Measurements from ENCODE around the gene SLC46A1.

SLC46A1 gene

DNA sequence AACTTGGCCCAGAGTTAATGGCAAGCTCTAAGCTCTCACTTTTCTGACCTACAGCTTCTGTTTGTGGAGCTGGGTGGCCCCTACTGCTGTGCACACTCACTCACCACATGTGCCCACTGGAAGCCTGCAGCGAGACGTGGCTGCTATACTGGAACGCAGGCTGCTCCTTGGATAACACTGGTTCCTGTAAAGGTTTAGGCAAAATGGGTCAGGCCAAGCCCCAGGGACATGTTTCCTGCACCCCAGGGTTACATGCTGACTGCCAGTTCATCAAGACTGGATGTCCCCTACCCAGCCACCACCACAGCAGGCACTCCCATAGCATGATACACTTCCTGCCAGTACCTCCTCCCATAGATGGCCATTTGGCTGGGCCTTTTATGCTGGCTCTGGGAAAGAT lies 57.0 kb downstream of the SLC46A1 start:
- no peak for DNase-seq

DNA sequence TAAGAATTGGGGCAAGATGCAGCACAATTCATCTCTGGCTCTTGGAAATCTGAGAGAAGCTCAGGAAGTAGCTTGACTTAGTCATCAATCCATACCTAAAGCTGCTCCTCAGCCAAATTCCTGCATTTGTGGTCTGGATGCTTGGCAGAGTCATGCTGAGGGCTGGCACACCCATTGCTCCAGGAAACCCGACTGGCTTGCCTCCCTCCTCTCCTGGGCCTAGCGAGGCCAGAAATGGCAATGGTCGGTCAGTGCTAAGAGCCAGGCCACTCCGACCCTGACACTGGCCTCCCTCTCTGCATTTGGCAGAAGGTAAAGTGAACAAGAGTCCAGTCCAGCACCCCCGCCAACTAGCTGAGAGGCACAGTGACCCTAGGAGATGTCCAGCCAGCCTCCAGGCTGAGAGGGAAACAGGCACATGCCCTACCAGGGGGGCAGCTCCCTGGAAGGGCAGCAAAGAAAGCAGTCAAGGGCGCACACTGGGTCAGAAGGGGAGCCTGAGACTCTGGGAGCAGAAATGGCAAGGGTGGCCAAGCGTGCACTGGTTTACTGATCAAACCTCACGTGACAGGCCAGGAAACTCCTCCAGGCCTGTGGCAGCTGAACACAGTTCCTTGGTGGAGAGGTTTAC lies 58.6 kb downstream of the SLC46A1 start:
- DNase-seq = no peak

DNA sequence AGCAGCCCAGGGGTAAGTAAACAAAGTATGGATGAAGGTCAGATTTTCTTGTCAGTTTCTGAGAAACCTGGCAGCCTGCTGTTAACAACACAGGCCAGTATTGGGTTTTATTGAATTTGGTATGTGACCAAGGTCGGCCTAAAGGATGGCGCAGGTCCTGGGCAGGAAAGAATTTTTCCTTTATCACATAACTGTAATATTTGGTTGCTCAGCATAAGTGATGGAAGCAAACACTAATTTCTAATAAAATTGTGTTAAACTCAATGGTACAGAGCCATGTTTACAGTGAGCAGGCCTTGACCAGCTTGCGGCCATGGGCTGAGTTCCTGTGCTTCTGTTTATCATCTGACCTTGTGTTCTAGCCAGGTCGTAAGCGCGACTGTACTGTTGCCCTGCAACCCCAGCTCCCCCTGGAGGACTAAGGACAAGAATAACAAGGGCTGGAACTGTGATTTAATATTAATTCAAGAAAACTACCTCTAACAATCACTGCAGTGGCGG lies 59.2 kb downstream of the SLC46A1 start:
- peak; percentile 16 for DNase-seq

DNA sequence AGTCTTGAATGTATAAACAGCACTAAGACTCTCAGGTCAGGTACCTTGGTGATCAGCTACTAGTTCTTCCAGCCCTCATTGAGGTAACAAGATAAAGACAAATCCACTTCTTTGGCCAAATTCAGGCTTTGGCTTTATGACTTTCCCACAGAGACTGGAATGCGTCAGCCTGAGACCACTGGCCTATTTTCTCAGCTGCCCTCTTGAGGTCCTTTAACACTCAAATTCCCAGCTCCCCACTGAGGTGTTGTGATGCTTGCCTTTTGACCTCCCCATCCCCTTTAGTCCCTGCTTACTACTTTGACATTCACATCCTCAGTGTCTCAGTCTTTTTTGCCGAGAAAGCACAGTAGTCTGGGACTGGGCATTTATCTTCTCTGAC lies 59.8 kb downstream of the SLC46A1 start:
- DNase-seq = no peak

DNA sequence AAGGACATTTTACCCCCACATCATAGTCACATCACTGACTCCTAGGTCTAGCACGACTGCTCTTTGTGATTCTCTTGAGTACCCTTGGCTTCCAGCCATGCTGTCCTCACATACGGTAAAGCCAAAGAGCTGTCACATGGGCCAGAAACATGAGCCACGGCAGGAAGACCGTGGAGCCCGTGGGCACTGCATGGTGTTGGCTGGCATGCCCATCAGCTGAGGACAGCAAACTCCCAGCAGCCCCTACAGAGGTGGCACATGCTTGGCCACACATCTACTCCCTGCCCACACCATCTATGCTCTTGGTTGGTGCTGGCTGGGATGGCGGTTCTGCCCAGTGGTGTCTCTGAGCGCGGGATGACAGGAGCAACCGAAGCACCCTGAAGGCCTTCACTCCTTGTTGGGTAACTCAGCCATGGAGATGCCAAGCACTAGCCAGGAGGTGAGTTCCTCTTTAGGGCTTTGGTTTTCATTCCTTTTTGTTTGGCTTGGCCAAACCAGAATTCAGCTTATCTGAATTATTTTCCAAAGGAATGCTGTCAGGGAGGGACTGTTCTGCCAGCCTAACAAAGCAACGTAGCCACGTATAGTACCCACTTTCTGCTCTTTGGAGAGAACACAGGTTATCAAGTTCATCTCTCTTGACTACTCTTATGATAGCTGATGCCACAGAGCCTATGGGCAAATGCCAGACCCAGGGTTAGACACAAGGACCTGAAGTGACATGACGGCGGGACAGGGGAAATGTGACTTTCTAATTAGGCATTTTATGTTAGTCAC lies 60.4 kb downstream of the SLC46A1 start:
- no peak for DNase-seq
